ENCODE measurements around the gene IFITM10. TPM values are rescaled to one million over a fixed set of nuclear protein-coding genes. Genes with fewer than 3 reads are reported as not detected.

Gene IFITM10
- total RNA-seq, 1 experiment from 2014 or later: 0.59 TPM

DNA sequence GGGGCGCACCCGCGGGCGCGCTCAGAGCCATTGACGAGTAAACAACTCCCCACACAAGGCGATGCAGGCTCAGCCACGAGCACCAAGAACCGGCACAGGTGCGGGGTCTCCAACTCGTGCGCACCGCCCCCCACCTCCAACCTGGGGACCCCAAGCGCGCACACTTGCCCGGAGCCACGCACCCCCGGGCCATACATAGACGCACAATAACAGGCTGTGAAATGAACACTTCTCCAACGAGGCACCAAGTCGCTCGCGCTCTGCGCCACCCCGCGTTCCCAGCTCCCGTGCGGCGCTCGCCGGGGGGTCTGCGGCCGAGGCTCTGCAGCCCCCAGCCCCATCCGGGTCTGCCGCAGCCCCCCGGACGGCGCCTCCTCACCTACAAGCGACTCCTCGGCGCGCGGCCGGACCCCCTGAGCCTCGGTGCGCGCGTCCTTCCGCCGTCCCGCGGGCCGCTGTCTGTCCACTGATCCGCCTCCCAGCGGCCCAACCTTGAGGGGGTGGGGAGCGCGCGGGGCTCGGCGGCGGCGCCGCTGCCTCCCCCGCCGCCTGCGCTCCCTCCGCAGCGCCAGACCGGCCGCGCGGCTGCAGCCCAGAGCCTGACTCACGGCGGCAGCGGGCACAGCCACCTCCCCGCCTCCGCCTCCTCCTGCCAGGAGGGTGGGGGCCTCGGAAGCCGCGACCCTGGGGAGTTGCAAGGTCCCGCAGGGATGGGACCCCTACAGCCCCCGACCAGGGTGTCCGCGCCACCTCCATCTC lies 1.6 kb downstream of the IFITM10 start:
- H3K9me3 Mint-ChIP-seq: peaks cover 4 to 9% of the 10 kb centered on the region in 2 experiments; a peak in 4 of 5 replicates
- peaks cover 5% of the 10 kb centered on the region for H3K23me2 ChIP-seq (ENCODE audit: insufficient read length, low read depth, low read length, poor library complexity, severe bottlenecking)

More for the DNA sequence above, 1.6 kb downstream of the IFITM10 start:
- Mint-ChIP-seq H3K27ac (no peak overlapping the region), H3K4me3 (peak overlapping the region; percentile 57 to 78), H3K4me1 (peaks cover 12 to 13% of the 10 kb centered on the region in 2 experiments), H3K36me3 (ENCODE audit: insufficient read depth in 1 of 3, low read depth in 3 of 3) (peaks cover 0 to 11% (median 2%) of the 10 kb centered on the region in 3 experiments; a peak in 4 of 7 replicates), H3K27me3 (ENCODE audit: low read depth) (peaks cover 51% of the 10 kb centered on the region)
- no peaks in the 10 kb centered on the region for H3K79me1 ChIP-seq (ENCODE audit: insufficient read depth, low read depth, low read length, poor library complexity, severe bottlenecking)
- no peaks in the 10 kb centered on the region for H3K79me2 ChIP-seq (ENCODE audit: insufficient read depth, low read length)
- H3K56ac ChIP-seq (ENCODE audit: insufficient read length, low read depth, low read length): no peak overlapping the region
- H3K23ac ChIP-seq (ENCODE audit: insufficient read length, low read depth, low read length): no peak overlapping the region
- no peaks in the 10 kb centered on the region for H3K9me3 ChIP-seq (ENCODE audit: control insufficient read depth, low read depth, low read length)
- H2BK15ac ChIP-seq (ENCODE audit: low read depth, low read length): no peak overlapping the region
- TF ChIP-seq, protein P1, sequence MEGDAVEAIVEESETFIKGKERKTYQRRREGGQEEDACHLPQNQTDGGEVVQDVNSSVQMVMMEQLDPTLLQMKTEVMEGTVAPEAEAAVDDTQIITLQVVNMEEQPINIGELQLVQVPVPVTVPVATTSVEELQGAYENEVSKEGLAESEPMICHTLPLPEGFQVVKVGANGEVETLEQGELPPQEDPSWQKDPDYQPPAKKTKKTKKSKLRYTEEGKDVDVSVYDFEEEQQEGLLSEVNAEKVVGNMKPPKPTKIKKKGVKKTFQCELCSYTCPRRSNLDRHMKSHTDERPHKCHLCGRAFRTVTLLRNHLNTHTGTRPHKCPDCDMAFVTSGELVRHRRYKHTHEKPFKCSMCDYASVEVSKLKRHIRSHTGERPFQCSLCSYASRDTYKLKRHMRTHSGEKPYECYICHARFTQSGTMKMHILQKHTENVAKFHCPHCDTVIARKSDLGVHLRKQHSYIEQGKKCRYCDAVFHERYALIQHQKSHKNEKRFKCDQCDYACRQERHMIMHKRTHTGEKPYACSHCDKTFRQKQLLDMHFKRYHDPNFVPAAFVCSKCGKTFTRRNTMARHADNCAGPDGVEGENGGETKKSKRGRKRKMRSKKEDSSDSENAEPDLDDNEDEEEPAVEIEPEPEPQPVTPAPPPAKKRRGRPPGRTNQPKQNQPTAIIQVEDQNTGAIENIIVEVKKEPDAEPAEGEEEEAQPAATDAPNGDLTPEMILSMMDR (conservative IDR thresholded peaks at IDR 0.05): no peak
- no peak overlapping the region for H3T11ph ChIP-seq (ENCODE audit: low read length)
- no peak overlapping the region for H3K18ac ChIP-seq (ENCODE audit: insufficient read length, low read depth, low read length)
- H2AK5ac ChIP-seq (ENCODE audit: insufficient read length, low read length): no peak overlapping the region
- H3K9ac ChIP-seq (ENCODE audit: extremely low read depth, insufficient read length, low read length): no peak overlapping the region
- no peak for DNase-seq
- no peak overlapping the region for H2AFZ ChIP-seq (ENCODE audit: low read length)
- H3K4me2 ChIP-seq (ENCODE audit: insufficient read depth, insufficient read length, low read length): peak overlapping the region; percentile 45
- H2BK20ac ChIP-seq (ENCODE audit: low read depth, low read length, poor library complexity, severe bottlenecking): no peak overlapping the region
- no peak overlapping the region; the same call in 1 of the 2 replicates for H3K14ac ChIP-seq (ENCODE audit: insufficient read depth, low read length)
- H4K20me1 ChIP-seq (ENCODE audit: control insufficient read depth, insufficient read depth, insufficient read length): peaks cover 11% of the 10 kb centered on the region
- H2BK120ac ChIP-seq (ENCODE audit: low read depth, low read length, poor library complexity, severe bottlenecking): no peak overlapping the region
- no peak overlapping the region for H4K8ac ChIP-seq (replicated peaks; ENCODE audit: insufficient read length, low read depth, low read length)
- no peak overlapping the region for H3K4ac ChIP-seq (ENCODE audit: low read depth, low read length)
- no peak overlapping the region for H2BK5ac ChIP-seq (ENCODE audit: insufficient read length, low read length)
- no CpG with 5 or more reads among the region's 84 CpGs for WGBS (ENCODE audit: extremely low coverage, insufficient read length, low lambda C conversion rate)
- peaks cover 16% of the 10 kb centered on the region; the same call in 1 of the 2 replicates for H3K27me3 ChIP-seq (ENCODE audit: insufficient read depth, low read length)
- H3K27ac ChIP-seq (ENCODE audit: insufficient read length, low read depth, low read length): no peak overlapping the region
- no peak overlapping the region for H4K5ac ChIP-seq (ENCODE audit: insufficient read length, low read depth, low read length)
- no peak overlapping the region for H2BK12ac ChIP-seq (ENCODE audit: insufficient read length, low read depth, low read length)
- H4K91ac ChIP-seq (ENCODE audit: insufficient read length, low read depth, low read length): no peak overlapping the region
- H3K4me1 ChIP-seq (ENCODE audit: insufficient read depth, low read length): no peaks in the 10 kb centered on the region; the same call in 1 of the 2 replicates

All from H9 (cell line).